WTC11 (cell line): ENCODE data around the gene GALNT17. TPM values are rescaled to one million over a fixed set of nuclear protein-coding genes. Genes with fewer than 3 reads are reported as not detected.

Experiments used
- ATAC-seq: fragments of 200-7000 bp; cut with Tn5 transposase; 2 replicates; pipeline ENCODE4 v1.10.0; 2021; ENCODE audit warnings: mild to moderate bottlenecking, moderate library complexity
- CTCF ChIA-PET: fragments of 300-600 bp; sonication (Branson Sonifier 250); formaldehyde crosslinking; loops from one replicate; lab custom pipeline; 2021; ENCODE audit warnings: antibody characterized with exemption; lab: Charles Lee
- POLR2A ChIA-PET: fragments of 350-600 bp; sonication (Branson Sonifier 250); formaldehyde crosslinking; loops from one replicate; lab custom pipeline; 2021; ENCODE audit warnings: antibody characterized with exemption; lab: Charles Lee
- DNase-seq: peaks from one replicate; pipeline ENCODE4 v3.0.0; 2021; ENCODE audit warnings: low spot score
- H3K27ac Mint-ChIP-seq: 2 replicates; pipeline ENCODE4 v1.8.0; 2021; ENCODE audit warnings: mixed read lengths
- H3K27me3 Mint-ChIP-seq: 2 replicates; pipeline ENCODE4 v1.8.0; 2021; ENCODE audit warnings: low read depth, mild to moderate bottlenecking, moderate library complexity, mixed read lengths
- H3K36me3 Mint-ChIP-seq: 2 replicates; pipeline ENCODE4 v1.8.0; 2021; ENCODE audit warnings: mixed read lengths
- H3K4me1 Mint-ChIP-seq: 2 replicates; pipeline ENCODE4 v1.8.0; 2022; ENCODE audit warnings: mixed read lengths
- H3K4me3 Mint-ChIP-seq: 2 replicates; pipeline ENCODE4 v1.8.0; 2021; ENCODE audit warnings: mild to moderate bottlenecking, moderate library complexity, mixed read lengths
- H3K9me3 Mint-ChIP-seq: 2 replicates; pipeline ENCODE4 v1.8.0; 2021; ENCODE audit warnings: mixed read lengths
- AFF4 ChIP-seq: sonication (generic); formaldehyde crosslinking; IDR thresholded peaks from 2 replicates; pipeline ENCODE4 v1.8.1; 2023; ENCODE audit warnings: mild to moderate bottlenecking, missing genetic modification reagents, borderline replicate concordance
- CREB1 ChIP-seq: sonication (generic); formaldehyde crosslinking; IDR thresholded peaks from 2 replicates; pipeline ENCODE4 v1.8.0; 2023; ENCODE audit warnings: mild to moderate bottlenecking, missing genetic modification reagents
- CREM ChIP-seq: sonication (generic); formaldehyde crosslinking; IDR thresholded peaks from 2 replicates; pipeline ENCODE4 v1.8.1; 2022; ENCODE audit warnings: mild to moderate bottlenecking, missing genetic modification reagents, moderate library complexity
- CTCF ChIP-seq: fragments of 200-600 bp; IDR thresholded peaks from 2 replicates; pipeline ENCODE4 v1.8.0; 2022; ENCODE audit warnings: antibody characterized with exemption
- E2F4 ChIP-seq: sonication (generic); formaldehyde crosslinking; IDR thresholded peaks from 2 replicates; pipeline ENCODE4 v1.8.1; 2022; ENCODE audit warnings: low read depth, mild to moderate bottlenecking, moderate library complexity, missing genetic modification reagents, borderline replicate concordance
- E2F5 ChIP-seq: sonication (generic); formaldehyde crosslinking; IDR thresholded peaks from 2 replicates; pipeline ENCODE4 v1.8.1; 2022; ENCODE audit warnings: mild to moderate bottlenecking, moderate library complexity, missing genetic modification reagents
- HMGXB4 ChIP-seq: sonication (generic); formaldehyde crosslinking; IDR thresholded peaks from 2 replicates; pipeline ENCODE4 v1.8.1; 2023; ENCODE audit warnings: mild to moderate bottlenecking, moderate library complexity, missing genetic modification reagents
- MYBL2 ChIP-seq: sonication (generic); formaldehyde crosslinking; IDR thresholded peaks from 2 replicates; pipeline ENCODE4 v1.8.1; 2023; ENCODE audit warnings: mild to moderate bottlenecking, moderate library complexity, missing genetic modification reagents
- RORB ChIP-seq: fragments of 250-450 bp; sonication (Bioruptor Pico); IDR thresholded peaks from 2 replicates; pipeline ENCODE4 v1.9.0; 2021; ENCODE audit warnings: mild to moderate bottlenecking
- ZBTB21 ChIP-seq: sonication (generic); formaldehyde crosslinking; IDR thresholded peaks from 2 replicates; pipeline ENCODE4 v1.8.1; 2023; ENCODE audit warnings: mild to moderate bottlenecking, missing genetic modification reagents, borderline replicate concordance
- ZNF232 ChIP-seq: sonication (generic); formaldehyde crosslinking; IDR thresholded peaks from 2 replicates; pipeline ENCODE4 v1.8.0; 2022; ENCODE audit warnings: mild to moderate bottlenecking, missing genetic modification reagents
- ZNF512 ChIP-seq: sonication (generic); formaldehyde crosslinking; IDR thresholded peaks from 2 replicates; pipeline ENCODE4 v1.8.1; 2022; ENCODE audit warnings: missing genetic modification reagents, borderline replicate concordance
- total RNA-seq: library from RNA; stranded (reverse); gene quantifications from 3 replicates; pipeline ENCODE4 v1.2.3, GENCODE V29; 2021

The GALNT17 gene
- total RNA-seq, 1 experiment from 2014 or later = 61.1 TPM

GRCh38 chr7:71752171-71752935, 620.4 kb downstream of the GALNT17 start (continued):
- no peak for TF ChIP-seq E2F4 (CRISPR knock-in tag)
- peak; percentile 58; the same call in 1 of the 2 replicates for TF ChIP-seq ZBTB21 (CRISPR knock-in tag)
- 0 out of 2 replicates have a peak, but pooled peaks have one; percentile 51 for TF ChIP-seq E2F5 (CRISPR knock-in tag)
- TF ChIP-seq ZNF232 (CRISPR knock-in tag) = 0 out of 2 replicates have a peak, but pooled peaks have one; percentile 63
- TF ChIP-seq CTCF = peak; percentile 85
- TF ChIP-seq HMGXB4 (CRISPR knock-in tag) = peak; percentile 86
- TF ChIP-seq MYBL2 (CRISPR knock-in tag) = no peak
- no peak for TF ChIP-seq AFF4 (CRISPR knock-in tag)
- 0 out of 2 replicates have a peak, but pooled peaks have one; percentile 38 for TF ChIP-seq CREB1 (CRISPR knock-in tag)
- no peak for TF ChIP-seq RORB (CRISPR knock-in tag)

GRCh38 chr7:71753236-71753635, 621.3 kb downstream of the GALNT17 start:
- no peak for DNase-seq
- CTCF ChIA-PET = interaction anchor here (0.7 to 2.4 kb wide), 9 partner anchors 11 to 924 kb away, joined by 3 to 40 read pairs (median 8); no protein-coding TSS in a partner anchor
- TF ChIP-seq CREM (CRISPR knock-in tag) = no peak
- TF ChIP-seq ZNF512 = peak; percentile 44; the same call in 1 of the 2 replicates
- H3K27ac Mint-ChIP-seq = no peak overlapping the region
- no peak overlapping the region for H3K4me3 Mint-ChIP-seq
- POLR2A ChIA-PET = no interaction called here
- peaks cover 13% of the 10 kb centered on the region for H3K36me3 Mint-ChIP-seq
- peaks cover 23% of the 10 kb centered on the region for H3K27me3 Mint-ChIP-seq
- peaks cover 12% of the 10 kb centered on the region for H3K4me1 Mint-ChIP-seq
- no peak for ATAC-seq
- peaks cover 42% of the 10 kb centered on the region for H3K9me3 Mint-ChIP-seq
